ENCODE measurements around the gene ZC3H4.

DNA sequence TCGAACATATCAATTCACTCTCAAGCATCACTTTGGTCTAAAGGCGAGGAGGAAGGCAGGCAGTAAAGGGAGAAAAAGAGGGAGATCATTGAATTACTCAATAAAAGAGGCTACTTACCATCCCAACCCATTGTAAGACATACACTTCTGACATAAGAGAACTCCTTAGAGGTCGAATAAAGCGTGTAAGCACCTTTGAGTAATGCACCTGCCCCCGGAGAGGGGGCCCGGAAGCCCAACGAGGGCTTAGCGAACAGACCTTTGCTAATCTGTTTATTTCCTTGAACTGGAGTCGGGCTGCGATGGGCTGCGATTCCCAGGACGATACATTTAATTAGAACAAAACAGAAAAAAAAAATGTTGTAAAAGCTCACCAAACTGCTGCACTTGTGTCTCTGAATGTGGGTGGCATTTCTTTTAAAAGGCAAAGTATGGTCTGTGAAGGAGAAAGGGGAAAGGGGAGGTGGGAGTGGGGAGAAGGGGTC lies 3.0 kb downstream of the ZC3H4 start:
- TF ChIP-seq CTCF (conservative IDR thresholded peaks at IDR 0.05): no peak
- no peak for TF ChIP-seq EZH2 (IDR thresholded peaks at IDR 0.05; ENCODE audit: low read depth)

Measured in PC-9 (cell line).